Hepatocyte (in vitro differentiated cells): ENCODE measurements around the gene TTC7B. TPM values are rescaled to one million over a fixed set of nuclear protein-coding genes. Genes with fewer than 3 reads are reported as not detected.

Experiments
- DNase-seq: peaks from one replicate; pipeline ENCODE4 v3.0.0-alpha.2; 2016; ENCODE audit warnings: low spot score
- H2AFZ ChIP-seq: fragments of 200-600 bp; sonication (generic); 2 replicates; pipeline ENCODE4 v1.6.0; 2016; ENCODE audit warnings: antibody characterized with exemption, mild to moderate bottlenecking
- H3K27ac ChIP-seq: fragments of 200-600 bp; sonication (generic); 2 replicates; pipeline ENCODE4 v1.5.1; 2016; ENCODE audit warnings: mild to moderate bottlenecking
- H3K27me3 ChIP-seq: fragments of 200-600 bp; sonication (generic); 2 replicates; pipeline ENCODE4 v1.6.1; 2016
- H3K36me3 ChIP-seq: fragments of 200-600 bp; sonication (generic); replicated peaks from 2 replicates; pipeline ENCODE4 v1.5.1; 2016; ENCODE audit warnings: low read depth; ENCODE audit not compliant: insufficient read depth
- H3K4me1 ChIP-seq: fragments of 200-600 bp; sonication (generic); 2 replicates; pipeline ENCODE4 v1.5.1; 2016; ENCODE audit warnings: mild to moderate bottlenecking, moderate library complexity; ENCODE audit not compliant: insufficient read depth
- H3K4me2 ChIP-seq: fragments of 200-600 bp; sonication (generic); 2 replicates; pipeline ENCODE4 v1.6.0; 2016
- H3K4me3 ChIP-seq: fragments of 200-600 bp; sonication (generic); 2 replicates; pipeline ENCODE4 v1.5.1; 2016; ENCODE audit warnings: mild to moderate bottlenecking
- H3K79me2 ChIP-seq: fragments of 200-600 bp; sonication (generic); 2 replicates; pipeline ENCODE4 v1.6.0; 2017; ENCODE audit warnings: mild to moderate bottlenecking
- H3K9me2 ChIP-seq: fragments of 200-600 bp; sonication (generic); replicated peaks from 2 replicates; pipeline ENCODE4 v1.6.0; 2017; ENCODE audit warnings: mild to moderate bottlenecking; ENCODE audit not compliant: insufficient read depth
- H3K9me3 ChIP-seq: fragments of 200-600 bp; sonication (generic); 2 replicates; pipeline ENCODE4 v1.5.1; 2016; ENCODE audit warnings: low read depth, mild to moderate bottlenecking
- H4K20me1 ChIP-seq: fragments of 200-600 bp; sonication (generic); 2 replicates; pipeline ENCODE4 v1.6.0; 2016; ENCODE audit warnings: mild to moderate bottlenecking; ENCODE audit not compliant: insufficient read depth, poor library complexity, severe bottlenecking
- CTCF ChIP-seq: fragments of 200-600 bp; sonication (generic); IDR thresholded peaks from 2 replicates; pipeline ENCODE4 v1.5.1; 2016; ENCODE audit warnings: antibody characterized with exemption, mild to moderate bottlenecking; ENCODE audit not compliant: poor library complexity
- EZH2 ChIP-seq: fragments of 200-600 bp; sonication (generic); IDR thresholded peaks from 2 replicates; pipeline ENCODE4 v1.6.1; 2016; ENCODE audit warnings: antibody characterized with exemption, mild to moderate bottlenecking, borderline replicate concordance
- EZH2phosphoT487 ChIP-seq: fragments of 200-600 bp; sonication (generic); IDR thresholded peaks from one replicate; pipeline ENCODE4 v1.6.1; 2018; ENCODE audit warnings: antibody characterized with exemption, mild to moderate bottlenecking, low read depth, moderate library complexity; ENCODE audit not compliant: unreplicated experiment, severe bottlenecking
- WGBS: methylation state at CpG from one replicate; pipeline ENCODE4 v1.1.6; 2016; ENCODE audit warnings: low lambda C conversion rate; ENCODE audit errors: missing lambda C conversion rate; 5-methylcytosine and 5-hydroxymethylcytosine counted together
- polyA plus RNA-seq: library from polyadenylated mRNA; unstranded; fragments of >200 nt; fragmentation: Nextera tagmentation; extraction: Ambion mirVana; gene quantifications from 2 replicates; pipeline ENCODE4 v1.2.1, GENCODE V29; 2016
- total RNA-seq: library from RNA; depleted of rRNA; stranded (reverse); fragments of >200 nt; gene quantifications from 2 replicates; pipeline ENCODE4 v1.2.3, GENCODE V29; 2014

TTC7B gene
- total and polyA plus RNA-seq, 2 experiments from 2014 or later: 10.7 to 25.5 TPM

- Histone ChIP-seq H3K79me2 (no peaks in the 10 kb centered on the region), H4K20me1 (no peaks in the 10 kb centered on the region), H3K27ac (no peak overlapping the region), H3K36me3 (no peaks in the 10 kb centered on the region), H3K9me2 (no peaks in the 10 kb centered on the region), H3K4me3 (no peak overlapping the region), H3K9me3 (no peaks in the 10 kb centered on the region), H2AFZ (no peak overlapping the region), H3K27me3 (no peaks in the 10 kb centered on the region), H3K4me1 (no peaks in the 10 kb centered on the region), H3K4me2 (no peak overlapping the region)
- no peak for DNase-seq
- 91% methylated on average over 10 of the region's 10 CpGs for WGBS
- TF ChIP-seq EZH2phosphoT487 (no peak), EZH2 (no peak), CTCF (no peak)
Observed at GRCh38 chr14:90610346-90611040, 205.7 kb downstream of the TTC7B start.

GRCh38 chr14:90609376-90609775 is 206.9 kb downstream of the TTC7B start:
- H3K27ac ChIP-seq: no peak overlapping the region
- WGBS: 64% methylated on average over 2 of the region's 2 CpGs

GRCh38 chr14:90608929-90609341 is 207.3 kb downstream of the TTC7B start:
- Histone ChIP-seq H3K9me3 (no peaks in the 10 kb centered on the region), H4K20me1 (no peaks in the 10 kb centered on the region), H3K27ac (no peak overlapping the region), H3K9me2 (no peaks in the 10 kb centered on the region), H2AFZ (no peak overlapping the region), H3K27me3 (no peaks in the 10 kb centered on the region), H3K79me2 (no peaks in the 10 kb centered on the region), H3K4me1 (no peaks in the 10 kb centered on the region), H3K4me2 (no peak overlapping the region), H3K4me3 (no peak overlapping the region), H3K36me3 (no peaks in the 10 kb centered on the region)
- 80% methylated on average over 7 of the region's 7 CpGs for WGBS
- TF ChIP-seq EZH2 (no peak), EZH2phosphoT487 (no peak), CTCF (no peak)
- no peak for DNase-seq

More at GRCh38 chr14:90609376-90609775, 206.9 kb downstream of the TTC7B start:
- no peak overlapping the region for H3K4me3 ChIP-seq
- no peaks in the 10 kb centered on the region for H3K36me3 ChIP-seq
- no peak overlapping the region for H3K4me2 ChIP-seq
- no peaks in the 10 kb centered on the region for H3K9me3 ChIP-seq
- H3K4me1 ChIP-seq: no peaks in the 10 kb centered on the region
- H3K9me2 ChIP-seq: no peaks in the 10 kb centered on the region
- H3K79me2 ChIP-seq: no peaks in the 10 kb centered on the region
- H3K27me3 ChIP-seq: no peaks in the 10 kb centered on the region
- DNase-seq: no peak
- no peak for TF ChIP-seq CTCF
- no peak for TF ChIP-seq EZH2phosphoT487
- TF ChIP-seq EZH2: no peak
- no peaks in the 10 kb centered on the region for H4K20me1 ChIP-seq
- H2AFZ ChIP-seq: no peak overlapping the region

GRCh38 chr14:90608281-90608680 is 207.9 kb downstream of the TTC7B start:
- no peak overlapping the region for H3K27ac ChIP-seq
- H2AFZ ChIP-seq: no peak overlapping the region
- no peaks in the 10 kb centered on the region for H3K79me2 ChIP-seq
- H3K4me3 ChIP-seq: no peak overlapping the region
- no peak overlapping the region for H3K4me2 ChIP-seq
- no peaks in the 10 kb centered on the region for H3K4me1 ChIP-seq
- H3K9me2 ChIP-seq: no peaks in the 10 kb centered on the region
- no peak for DNase-seq
- WGBS: 95% methylated on average over 11 of the region's 11 CpGs
- no peaks in the 10 kb centered on the region for H3K27me3 ChIP-seq
- H3K36me3 ChIP-seq: no peaks in the 10 kb centered on the region
- TF ChIP-seq CTCF: no peak
- no peak for TF ChIP-seq EZH2
- TF ChIP-seq EZH2phosphoT487: no peak
- H4K20me1 ChIP-seq: no peaks in the 10 kb centered on the region
- H3K9me3 ChIP-seq: no peaks in the 10 kb centered on the region
